NK-92 treated with Interleukin-12 subunit alpha and Interleukin-12 subunit beta, amount 100 ng/mL, for 24 hours (cell line): ENCODE data around the gene H2BK1.

ENCODE experiments used
- DNase-seq: peaks from one replicate; lab custom pipeline; 2025; lab: John Stamatoyannopoulos, UW

The H2BK1 gene

GRCh38 chr7:151178831-151179230 is 31.5 kb downstream of the H2BK1 start:
- DNase-seq, result no peak

DNA sequence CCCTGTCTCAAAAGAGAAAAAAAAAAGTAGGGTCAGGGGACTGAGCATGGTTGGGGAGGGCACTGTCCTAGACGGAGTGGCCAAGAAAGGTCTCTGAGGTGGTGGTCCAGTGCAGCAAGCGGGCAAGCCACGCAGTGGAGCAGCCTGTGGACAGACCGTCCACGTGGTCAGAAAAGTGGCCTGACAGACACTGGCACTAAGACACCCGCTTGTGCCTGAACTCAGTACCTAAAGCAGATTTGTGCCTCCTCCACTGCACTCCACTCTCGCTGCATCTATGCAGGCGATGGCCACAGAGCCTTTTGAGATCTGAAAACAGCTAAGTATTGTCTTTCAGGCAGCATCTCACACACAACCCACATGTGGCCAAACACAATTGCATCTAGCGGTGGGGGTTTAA is 32.1 kb downstream of the H2BK1 start:
- no peak for DNase-seq

- DNase-seq, result no peak
These were observed 33.0 kb downstream of the H2BK1 start for GRCh38 chr7:151177310-151177709.

- DNase-seq, result no peak
These were observed 33.9 kb downstream of the H2BK1 start for GRCh38 chr7:151176401-151176800.

GRCh38 chr7:151175793-151176311 is 34.4 kb downstream of the H2BK1 start:
- no peak for DNase-seq

DNA sequence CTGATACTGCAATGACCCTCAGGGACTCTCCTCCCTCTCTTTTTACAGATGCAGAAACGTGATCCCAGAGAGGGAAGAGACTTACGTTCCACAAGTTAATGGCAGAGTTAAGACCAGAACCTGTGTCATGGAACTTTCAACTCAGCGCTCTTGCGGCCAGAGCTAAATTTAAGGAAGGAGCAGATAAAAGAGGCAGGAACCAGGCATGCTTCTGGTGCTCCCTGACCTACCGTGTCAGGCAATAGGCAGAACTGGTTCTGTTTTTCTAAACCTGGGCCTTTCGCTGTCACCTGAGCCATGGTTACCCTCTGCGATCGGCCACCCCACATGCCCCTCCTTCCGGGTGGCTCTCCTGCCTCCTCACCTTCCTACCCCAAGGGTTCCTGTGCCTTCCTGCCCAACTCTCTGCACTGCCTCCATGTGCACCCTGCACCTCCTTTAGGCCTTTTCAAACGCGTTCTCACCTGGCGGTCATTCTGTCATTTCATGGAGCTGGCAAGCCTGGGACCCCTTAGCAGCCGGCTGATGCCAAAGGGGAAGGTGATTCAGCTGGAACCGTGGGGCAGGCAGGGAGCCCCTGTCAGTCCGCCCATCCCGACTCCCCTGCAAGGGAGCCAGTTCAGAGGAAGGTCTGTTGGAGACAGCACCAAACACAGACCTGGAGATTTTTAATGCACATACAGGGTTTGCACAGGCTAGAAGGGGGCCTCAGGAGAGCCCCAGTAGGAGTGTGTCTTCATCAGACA is 35.1 kb downstream of the H2BK1 start:
- no peak for DNase-seq

DNA sequence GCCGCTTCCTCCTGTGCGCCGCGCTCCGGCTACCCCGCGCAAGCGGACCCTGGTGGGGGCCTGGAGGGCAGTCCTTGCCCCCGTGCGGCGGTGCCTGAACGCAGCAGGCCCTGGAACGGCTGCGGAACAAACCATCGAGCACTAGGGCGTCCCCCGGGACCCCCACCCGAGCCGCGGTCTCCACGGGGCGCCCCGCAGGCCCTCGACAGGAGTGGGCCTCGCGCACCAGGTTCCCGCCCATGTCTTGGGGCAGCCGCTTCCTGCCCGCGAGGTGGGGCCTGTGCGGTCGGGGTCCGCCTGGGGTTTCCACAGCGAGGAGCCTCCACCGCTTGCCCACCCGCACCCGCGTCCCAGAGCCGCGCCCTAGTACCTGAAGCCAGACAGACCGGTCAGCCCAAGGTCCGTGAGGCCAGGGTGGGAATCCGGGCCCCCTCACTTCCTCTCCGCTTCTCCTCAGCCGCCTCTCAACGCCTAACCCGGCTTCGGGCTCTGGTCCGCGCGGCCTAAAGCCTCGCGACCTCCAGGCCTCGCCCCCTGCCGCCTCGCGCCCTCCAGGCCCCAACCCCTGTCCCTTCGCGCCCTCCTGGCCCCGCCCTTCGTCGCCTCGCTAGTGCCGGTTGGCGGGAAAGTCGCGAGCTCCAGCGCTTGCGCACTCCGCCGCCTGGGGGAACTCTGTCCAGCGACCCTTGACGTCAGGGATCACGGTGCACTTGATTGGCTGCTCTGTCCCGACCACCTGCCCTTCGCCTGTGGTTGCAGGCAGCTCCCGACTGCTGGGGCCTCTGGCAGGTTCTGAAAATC is 35.8 kb downstream of the H2BK1 start:
- DNase-seq, result no peak

- no peak for DNase-seq
These were observed 36.7 kb downstream of the H2BK1 start for GRCh38 chr7:151173386-151174245.

GRCh38 chr7:151172273-151173141 is 37.8 kb downstream of the H2BK1 start:
- DNase-seq, result peak; percentile 69

DNA sequence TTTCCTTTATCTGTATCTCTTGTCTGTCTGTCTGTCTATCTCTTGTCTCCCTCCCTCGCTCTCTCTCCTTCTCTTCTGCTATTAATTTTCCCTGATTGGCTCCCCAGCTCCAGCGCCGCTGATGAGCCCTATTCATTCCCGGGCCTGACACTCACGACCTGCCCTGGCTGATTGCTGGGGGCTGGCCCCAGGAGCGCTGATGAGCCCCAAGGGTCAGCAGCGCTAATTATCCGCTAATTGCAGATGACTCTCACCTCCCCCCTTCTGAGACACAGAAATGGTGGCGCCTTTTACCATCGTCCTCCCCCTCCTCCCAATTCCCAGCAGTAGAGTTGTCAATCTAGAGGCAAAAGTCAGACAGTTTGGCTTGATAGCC is 41.5 kb downstream of the H2BK1 start:
- no peak for DNase-seq

DNA sequence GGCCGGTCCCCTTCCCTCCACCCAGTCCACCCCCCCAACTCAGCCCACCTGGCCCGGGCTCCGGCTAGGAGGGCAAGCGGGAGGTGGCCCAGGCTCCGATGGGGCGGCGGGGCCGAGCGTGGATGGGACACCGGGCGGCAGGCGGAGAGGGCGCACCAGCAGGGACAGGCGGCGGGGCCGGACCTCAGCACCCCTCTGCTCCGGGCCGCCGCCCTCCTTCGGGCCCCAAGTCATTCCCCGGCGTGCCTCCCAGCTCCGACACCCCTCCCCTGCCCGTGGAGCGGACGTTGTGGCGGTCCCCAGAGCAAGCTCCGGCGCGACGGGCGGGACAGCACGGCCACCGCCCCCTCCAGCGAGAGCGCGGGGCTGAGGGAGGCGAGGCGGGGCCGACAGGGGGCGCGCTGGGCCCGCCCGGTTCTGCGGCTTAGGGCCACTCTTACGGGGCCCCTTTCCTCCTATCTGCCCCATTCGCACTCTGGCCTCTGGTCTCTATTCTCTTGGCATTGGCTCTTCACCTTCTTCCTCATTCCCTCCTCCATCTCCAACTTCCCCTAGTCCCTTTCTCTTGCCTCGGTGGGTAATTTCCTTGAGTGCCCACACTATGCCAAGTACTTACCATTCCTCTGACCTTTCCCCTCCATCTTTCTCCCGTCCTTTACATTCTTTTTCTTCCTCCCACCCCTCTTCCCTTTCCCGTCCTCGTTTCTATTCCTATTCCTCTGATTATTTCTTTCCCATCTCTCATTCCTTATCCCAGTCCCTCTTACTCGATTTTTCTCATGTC is 42.1 kb downstream of the H2BK1 start:
- DNase-seq, result no peak

GRCh38 chr7:151167197-151167961 is 42.9 kb downstream of the H2BK1 start, which contains the start of gene GBX1:
GBX1 (minus strand) TSS chr7:151167694; CDS start chr7:151167548, 146 bp downstream.
- DNase-seq, result no peak

DNA sequence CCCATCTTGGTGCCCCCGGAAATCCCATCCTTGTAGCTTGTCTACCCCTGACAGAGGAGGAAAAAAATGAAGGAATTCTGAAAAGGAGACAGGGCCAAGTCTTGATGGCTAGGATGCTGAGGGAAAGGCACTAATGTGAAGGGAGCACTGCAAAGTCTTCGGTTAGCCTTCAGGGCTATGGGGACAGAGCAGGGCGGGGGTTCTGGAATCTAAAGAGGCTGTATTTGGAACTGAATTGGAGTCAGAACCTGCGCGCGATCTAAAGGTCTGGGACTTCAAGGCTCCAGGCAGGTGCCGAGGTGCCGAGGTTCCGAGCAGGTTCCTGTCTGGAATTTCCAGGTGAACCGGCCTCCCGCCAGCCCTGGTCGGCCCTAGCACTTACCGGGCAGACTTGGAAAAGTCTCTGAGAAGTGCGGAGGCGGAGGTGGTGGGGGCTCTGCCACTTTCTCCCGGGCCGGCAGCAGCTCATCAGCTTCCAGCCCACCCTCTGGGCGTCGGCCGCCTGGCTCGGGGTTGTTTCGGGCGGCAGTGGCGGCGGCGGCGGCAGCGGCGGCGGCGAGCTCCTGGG is 43.6 kb downstream of the H2BK1 start:
- DNase-seq, result no peak

DNA sequence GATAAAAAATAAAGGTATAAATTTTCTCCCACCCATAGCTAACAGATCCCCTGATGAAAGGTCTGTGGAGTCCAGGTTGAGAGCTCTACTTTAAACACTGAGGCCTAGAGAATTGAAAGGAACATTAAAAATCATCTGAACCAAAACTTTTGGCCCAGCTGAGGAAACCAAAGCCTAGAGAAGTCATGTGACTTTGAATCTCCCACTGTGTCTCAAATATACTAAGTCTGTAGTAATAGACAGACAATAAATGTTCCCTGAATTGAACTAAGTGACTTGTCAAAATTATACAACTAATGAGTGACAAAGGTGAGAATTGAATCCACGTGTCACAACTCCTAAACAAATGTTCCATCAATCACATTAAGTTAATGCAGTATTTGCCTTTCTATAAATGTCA is 48.5 kb downstream of the H2BK1 start:
- no peak for DNase-seq
